K562 treated with DMSO at 1 percent for 24 hours (cell line): ENCODE measurements around the gene WDR38. TPM values are rescaled to one million over a fixed set of nuclear protein-coding genes. Genes with fewer than 3 reads are reported as not detected.

Source experiments
- total RNA-seq: library from RNA; unstranded; fragments of 300-600 nt; gene quantifications from 2 replicates; pipeline ENCODE4 v1.2.3, GENCODE V29; 2022; ENCODE audit warnings: low read depth; ENCODE audit not compliant: insufficient read depth

WDR38 gene
- total RNA-seq: not detected in 2 replicates

GRCh38 chr9:124852829-124853531 lies at the start of gene WDR38:
WDR38 (plus strand) TSS chr9:124853460; CDS start chr9:124853532, 72 bp downstream.

GRCh38 chr9:124861342-124862229 lies 8.3 kb downstream of the WDR38 start, which contains the start of the genes ARPC5L and RPL35:
ARPC5L (plus strand) TSS chr9:124862130; CDS start chr9:124869291, 7,161 bp downstream.
RPL35 (minus strand) TSS chr9:124861957; CDS start chr9:124861912, 45 bp downstream.

Other genes starting within 250 kb of the WDR38 start
- 11.1 and 12.3 TPM in 2 replicates for gene NR6A1, start 82.1 kb upstream of the WDR38 start, total RNA-seq
- 0.03 TPM in 1 of 2 replicates, not detected in the other for gene OLFML2A, start 76.3 kb upstream of the WDR38 start, total RNA-seq
- gene RPL35, start 8.5 kb downstream of the WDR38 start, total RNA-seq: 7,091 and 7,294 TPM in 2 replicates
- 72.1 and 75.6 TPM in 2 replicates for gene ARPC5L, start 8.7 kb downstream of the WDR38 start, total RNA-seq
- gene GOLGA1, start 87.6 kb downstream of the WDR38 start, total RNA-seq: 6.4 and 7.9 TPM in 2 replicates